A375 (cell line): Measurements from ENCODE around the gene MTIF3. TPM values are rescaled to one million over a fixed set of nuclear protein-coding genes. Genes with fewer than 3 reads are reported as not detected.

Source experiments
- small RNA-seq: library from RNA; depleted of rRNA; stranded (forward); fragments of <200 nt; gene quantifications from one replicate; pipeline ENCODE3, GENCODE V24; 2014
- total RNA-seq: library from RNA; depleted of rRNA; stranded (reverse); fragments of >200 nt; shearing (Covaris generic); gene quantifications from 2 replicates; pipeline ENCODE4 v1.2.3, GENCODE V29; 2014; rRNA removed

MTIF3 gene, protein sequence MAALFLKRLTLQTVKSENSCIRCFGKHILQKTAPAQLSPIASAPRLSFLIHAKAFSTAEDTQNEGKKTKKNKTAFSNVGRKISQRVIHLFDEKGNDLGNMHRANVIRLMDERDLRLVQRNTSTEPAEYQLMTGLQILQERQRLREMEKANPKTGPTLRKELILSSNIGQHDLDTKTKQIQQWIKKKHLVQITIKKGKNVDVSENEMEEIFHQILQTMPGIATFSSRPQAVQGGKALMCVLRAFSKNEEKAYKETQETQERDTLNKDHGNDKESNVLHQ
- 45.1 and 57.5 TPM in 2 replicates for total RNA-seq

DNA sequence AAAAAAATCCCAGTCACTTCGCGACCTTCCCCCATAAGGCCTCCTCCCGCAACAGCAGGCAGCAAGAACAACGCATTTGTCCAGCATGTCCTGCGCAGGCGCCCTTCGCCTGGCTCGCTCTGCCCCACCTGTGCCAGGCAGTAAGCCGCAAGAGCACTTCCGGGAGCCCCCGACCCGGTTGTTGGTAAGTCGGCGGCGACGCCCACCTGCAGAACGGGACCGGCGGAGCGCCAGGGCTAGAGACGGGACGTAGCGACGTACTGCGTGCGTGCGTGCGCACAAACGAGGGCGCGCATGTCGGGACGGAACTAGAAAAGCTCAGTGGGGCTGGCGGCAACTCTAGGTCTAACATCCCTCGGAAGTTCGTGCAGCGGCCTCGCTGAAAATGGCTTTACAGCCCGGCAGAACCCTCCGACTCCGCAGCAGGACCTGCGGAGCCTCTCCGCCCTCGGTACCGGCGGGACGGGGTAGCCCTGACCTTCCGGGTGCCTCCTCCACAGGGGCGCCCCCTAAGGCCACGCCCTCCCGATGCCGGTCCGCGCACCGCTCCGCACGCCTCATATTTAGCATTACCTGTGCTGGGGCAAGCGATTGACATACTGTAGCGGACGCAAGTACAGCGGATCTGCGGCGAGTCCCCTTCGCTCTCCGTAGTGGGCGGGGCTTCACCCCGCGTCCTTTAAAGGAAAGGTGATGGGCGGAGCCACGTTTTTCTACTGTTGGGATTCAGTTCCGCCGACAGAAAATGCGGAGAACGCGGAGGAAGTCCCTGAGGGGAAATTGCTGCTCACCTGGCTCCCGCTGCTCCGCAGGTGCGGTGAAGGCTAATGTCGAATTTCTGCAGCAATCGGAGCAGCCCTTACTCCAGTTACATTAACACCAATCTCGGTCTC is at the start of gene MTIF3:
Gene MTIF3, minus strand, starts transcription at position 629 of the 893 bp plus-strand sequence. CDS start 10,116 bp downstream, outside the sequence.

DNA sequence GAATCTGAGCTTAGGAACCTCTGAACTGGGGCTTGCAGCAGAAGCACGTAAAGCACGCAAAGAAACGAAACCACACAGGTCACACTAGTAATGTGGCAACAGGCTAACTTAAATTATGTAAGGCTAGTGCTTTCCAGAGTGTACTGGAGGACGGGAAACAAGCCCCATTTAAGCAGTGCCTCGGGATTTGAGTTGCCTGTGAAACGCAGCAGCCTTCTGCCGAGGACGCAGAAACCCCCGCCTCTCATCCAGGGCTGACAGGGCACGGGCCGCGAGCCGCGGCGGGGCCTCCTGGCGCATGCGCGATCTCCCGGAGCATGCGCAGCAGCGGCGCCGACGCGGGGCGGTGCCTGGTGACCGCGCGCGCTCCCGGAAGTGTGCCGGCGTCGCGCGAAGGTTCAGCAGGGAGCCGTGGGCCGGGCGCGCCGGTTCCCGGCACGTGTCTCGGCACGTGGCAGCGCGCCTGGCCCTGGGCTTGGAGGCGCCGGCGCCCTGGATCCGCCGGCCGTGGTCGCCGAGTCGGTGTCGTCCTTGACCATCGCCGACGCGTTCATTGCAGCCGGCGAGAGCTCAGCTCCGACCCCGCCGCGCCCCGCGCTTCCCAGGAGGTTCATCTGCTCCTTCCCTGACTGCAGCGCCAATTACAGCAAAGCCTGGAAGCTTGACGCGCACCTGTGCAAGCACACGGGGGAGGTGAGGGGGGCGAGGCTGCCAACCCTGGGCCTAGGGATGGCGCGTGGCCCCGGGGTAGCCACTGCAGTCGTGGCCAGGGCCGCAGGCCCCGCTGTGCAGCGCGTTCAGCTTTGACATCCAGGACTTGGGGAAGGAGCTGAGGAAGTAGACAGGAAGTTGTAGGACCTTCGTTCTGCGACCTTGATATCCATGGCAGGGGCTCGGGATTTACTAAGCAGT is 25.9 kb downstream of the MTIF3 start, which contains the start of gene GTF3A:
Gene GTF3A, plus strand, starts transcription at position 374 of the 912 bp plus-strand sequence.

Small RNAs within 50 kb of the gene (small RNA-seq; reads per million reads assigned to genes)
- not detected for gene RNU6-63P
- not detected for gene RNY1P1

Other genes with a start within 250 kb of the MTIF3 start
- 630 and 838 TPM in 2 replicates for gene RPL21, start 199.0 kb downstream of the MTIF3 start, total RNA-seq
- 0.38 and 6.3 TPM in 2 replicates for gene RASL11A, start 179.7 kb downstream of the MTIF3 start, total RNA-seq
- 87.9 and 101 TPM in 2 replicates for gene GTF3A, start 25.9 kb downstream of the MTIF3 start, total RNA-seq
- 1.6 and 2.2 TPM in 2 replicates for gene LNX2, start 170.0 kb upstream of the MTIF3 start, total RNA-seq
- 132 and 164 TPM in 2 replicates for gene POLR1D, start 171.3 kb upstream of the MTIF3 start, total RNA-seq